Sigmoid colon (tissue), 4 donors: ENCODE data around the gene TMEM132D.

Experiments
- POLR2AphosphoS5 ChIP-seq, 4 donors: sonication (generic); formaldehyde crosslinking; IDR thresholded peaks; one replicate each; pipeline ENCODE4 v1.6.1; 2017; ENCODE audit warnings: antibody characterized with exemption in 4 of 4
- TF ChIP-seq, protein P1 (sequence below), 4 experiments: fragments of 450-650 bp in 3 of 4; fragments of 200-600 bp in 1 of 4; IDR thresholded peaks; one replicate each; pipeline ENCODE4 v1.5.1; 2016 to 2019; ENCODE audit warnings: antibody characterized with exemption in 4 of 4, mild to moderate bottlenecking in 3 of 4, moderate library complexity in 2 of 4

DNA sequence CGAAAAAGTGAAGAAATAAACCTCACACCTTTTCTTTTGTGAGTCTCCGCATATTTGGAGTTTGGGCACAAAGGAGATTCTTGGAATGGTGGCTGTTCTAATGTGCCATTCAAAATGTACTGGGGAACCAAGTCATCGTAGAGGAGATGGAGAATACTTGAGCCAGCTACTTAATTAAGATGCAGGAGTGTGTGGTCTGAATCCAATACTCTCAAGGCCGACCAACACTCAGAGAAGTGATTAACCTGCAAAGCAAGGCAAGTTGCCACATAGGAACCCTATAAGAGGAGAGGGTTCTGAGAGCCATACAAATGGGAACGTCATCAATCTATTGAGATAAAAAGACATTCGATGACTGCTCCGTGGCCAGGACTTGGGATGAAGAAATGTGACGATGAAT lies 603.8 kb downstream of the TMEM132D start:
- no peak for TF ChIP-seq POLR2AphosphoS5 (IDR thresholded peaks at IDR 0.05)
- TF ChIP-seq, protein P1, sequence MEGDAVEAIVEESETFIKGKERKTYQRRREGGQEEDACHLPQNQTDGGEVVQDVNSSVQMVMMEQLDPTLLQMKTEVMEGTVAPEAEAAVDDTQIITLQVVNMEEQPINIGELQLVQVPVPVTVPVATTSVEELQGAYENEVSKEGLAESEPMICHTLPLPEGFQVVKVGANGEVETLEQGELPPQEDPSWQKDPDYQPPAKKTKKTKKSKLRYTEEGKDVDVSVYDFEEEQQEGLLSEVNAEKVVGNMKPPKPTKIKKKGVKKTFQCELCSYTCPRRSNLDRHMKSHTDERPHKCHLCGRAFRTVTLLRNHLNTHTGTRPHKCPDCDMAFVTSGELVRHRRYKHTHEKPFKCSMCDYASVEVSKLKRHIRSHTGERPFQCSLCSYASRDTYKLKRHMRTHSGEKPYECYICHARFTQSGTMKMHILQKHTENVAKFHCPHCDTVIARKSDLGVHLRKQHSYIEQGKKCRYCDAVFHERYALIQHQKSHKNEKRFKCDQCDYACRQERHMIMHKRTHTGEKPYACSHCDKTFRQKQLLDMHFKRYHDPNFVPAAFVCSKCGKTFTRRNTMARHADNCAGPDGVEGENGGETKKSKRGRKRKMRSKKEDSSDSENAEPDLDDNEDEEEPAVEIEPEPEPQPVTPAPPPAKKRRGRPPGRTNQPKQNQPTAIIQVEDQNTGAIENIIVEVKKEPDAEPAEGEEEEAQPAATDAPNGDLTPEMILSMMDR (IDR thresholded peaks at IDR 0.05), result no peak
